GM12865 (cell line): Measurements from ENCODE around the gene DLG5.

Experiments used
- DNase-seq: peaks from one replicate; pipeline ENCODE4 v3.0.0; 2010; ENCODE audit warnings: low read depth
- H3K4me3 ChIP-seq: 2 replicates; pipeline ENCODE4 v1.5.1; 2011; ENCODE audit warnings: mild to moderate bottlenecking, low read depth, low read length, control low read depth
- TF ChIP-seq, protein P1 (sequence below): IDR thresholded peaks from 2 replicates; pipeline ENCODE4 v1.5.1; 2011; ENCODE audit warnings: low read length, control low read depth, low read depth, inconsistent platforms; ENCODE audit not compliant: insufficient read depth; ENCODE audit errors: missing control alignments

Gene DLG5

GRCh38 chr10:77837925-77838595 lies 88.5 kb downstream of the DLG5 start:
- TF ChIP-seq, protein P1, sequence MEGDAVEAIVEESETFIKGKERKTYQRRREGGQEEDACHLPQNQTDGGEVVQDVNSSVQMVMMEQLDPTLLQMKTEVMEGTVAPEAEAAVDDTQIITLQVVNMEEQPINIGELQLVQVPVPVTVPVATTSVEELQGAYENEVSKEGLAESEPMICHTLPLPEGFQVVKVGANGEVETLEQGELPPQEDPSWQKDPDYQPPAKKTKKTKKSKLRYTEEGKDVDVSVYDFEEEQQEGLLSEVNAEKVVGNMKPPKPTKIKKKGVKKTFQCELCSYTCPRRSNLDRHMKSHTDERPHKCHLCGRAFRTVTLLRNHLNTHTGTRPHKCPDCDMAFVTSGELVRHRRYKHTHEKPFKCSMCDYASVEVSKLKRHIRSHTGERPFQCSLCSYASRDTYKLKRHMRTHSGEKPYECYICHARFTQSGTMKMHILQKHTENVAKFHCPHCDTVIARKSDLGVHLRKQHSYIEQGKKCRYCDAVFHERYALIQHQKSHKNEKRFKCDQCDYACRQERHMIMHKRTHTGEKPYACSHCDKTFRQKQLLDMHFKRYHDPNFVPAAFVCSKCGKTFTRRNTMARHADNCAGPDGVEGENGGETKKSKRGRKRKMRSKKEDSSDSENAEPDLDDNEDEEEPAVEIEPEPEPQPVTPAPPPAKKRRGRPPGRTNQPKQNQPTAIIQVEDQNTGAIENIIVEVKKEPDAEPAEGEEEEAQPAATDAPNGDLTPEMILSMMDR, result no peak
- DNase-seq, result no peak
- H3K4me3 ChIP-seq, result no peak overlapping the region

DNA sequence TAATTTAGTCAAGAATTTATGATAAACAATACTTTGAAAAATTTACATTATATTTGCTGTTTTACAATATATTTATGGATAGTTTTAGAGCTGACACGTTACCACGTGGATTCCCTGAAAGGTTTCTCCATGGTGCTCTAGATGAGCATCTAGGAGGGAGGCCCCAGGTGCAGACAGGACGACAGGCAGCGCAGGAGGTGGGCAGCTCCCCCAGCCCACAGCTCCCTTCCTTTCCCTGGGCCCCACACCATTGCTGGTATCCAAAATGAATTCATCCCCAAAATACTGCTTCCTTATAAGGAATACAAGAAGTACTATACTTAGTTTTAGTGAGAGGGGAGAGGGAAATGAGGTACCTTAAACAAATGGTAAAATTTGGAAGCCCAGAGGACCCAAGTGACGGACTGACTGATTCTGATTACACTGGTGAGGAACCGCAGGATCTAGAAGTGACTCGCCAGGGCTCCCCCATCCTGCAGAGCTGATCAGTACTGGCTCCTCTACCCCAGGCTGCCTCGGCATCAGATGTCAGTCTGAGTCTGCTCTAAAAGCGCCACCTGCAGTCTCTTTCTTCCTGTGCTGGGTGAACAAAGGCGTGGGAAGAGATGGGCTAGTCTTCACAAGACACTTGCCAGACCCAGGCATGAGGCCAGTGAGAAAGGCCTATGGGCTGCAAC lies 89.2 kb downstream of the DLG5 start:
- TF ChIP-seq, protein P1, result peak; percentile 55
- H3K4me3 ChIP-seq, result no peak overlapping the region
- peak; percentile 93 for DNase-seq

GRCh38 chr10:77836299-77836820 lies 90.2 kb downstream of the DLG5 start:
- peak; percentile 87 for DNase-seq
- TF ChIP-seq, protein P1, result no peak
- H3K4me3 ChIP-seq, result peak overlapping the region; percentile 36

- no peak overlapping the region for H3K4me3 ChIP-seq
- no peak for DNase-seq
- TF ChIP-seq, protein P1, result no peak
These were observed 90.9 kb downstream of the DLG5 start for GRCh38 chr10:77835669-77836086.

DNA sequence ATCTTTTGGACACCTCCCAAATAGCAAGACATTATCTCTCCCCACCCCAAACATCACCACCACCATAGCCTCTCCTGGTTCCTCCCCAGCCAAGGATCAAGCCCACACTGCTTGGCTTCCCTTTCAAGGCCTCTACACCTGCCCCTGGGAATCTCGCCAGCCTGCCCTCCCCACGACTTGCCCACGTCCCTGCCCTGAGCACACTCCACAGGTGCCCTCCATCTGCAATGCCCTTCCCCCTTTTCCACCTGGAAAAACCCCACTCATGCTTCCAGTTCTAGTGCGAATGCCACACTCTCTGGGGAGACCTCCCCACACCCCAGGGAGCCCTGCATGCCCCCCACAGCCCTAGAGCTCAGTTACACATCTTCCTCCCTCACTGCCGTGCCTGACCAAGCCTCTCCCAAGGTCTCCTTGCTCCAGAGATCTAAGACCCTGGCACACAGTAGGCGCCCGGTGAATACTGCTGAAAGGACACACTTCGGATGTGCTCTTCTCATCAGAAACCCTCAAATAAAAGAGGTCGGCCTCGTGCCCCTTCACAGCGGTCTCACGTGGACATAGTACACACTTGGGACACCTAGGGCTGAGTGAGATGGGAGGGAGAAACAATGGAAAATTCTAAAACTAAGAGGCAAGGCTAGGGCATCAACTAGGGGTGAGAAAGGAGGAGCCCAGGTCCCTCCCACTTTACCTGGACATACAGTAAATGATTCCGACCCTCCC lies 91.4 kb downstream of the DLG5 start:
- TF ChIP-seq, protein P1, result no peak
- DNase-seq, result no peak
- H3K4me3 ChIP-seq, result no peak overlapping the region

DNA sequence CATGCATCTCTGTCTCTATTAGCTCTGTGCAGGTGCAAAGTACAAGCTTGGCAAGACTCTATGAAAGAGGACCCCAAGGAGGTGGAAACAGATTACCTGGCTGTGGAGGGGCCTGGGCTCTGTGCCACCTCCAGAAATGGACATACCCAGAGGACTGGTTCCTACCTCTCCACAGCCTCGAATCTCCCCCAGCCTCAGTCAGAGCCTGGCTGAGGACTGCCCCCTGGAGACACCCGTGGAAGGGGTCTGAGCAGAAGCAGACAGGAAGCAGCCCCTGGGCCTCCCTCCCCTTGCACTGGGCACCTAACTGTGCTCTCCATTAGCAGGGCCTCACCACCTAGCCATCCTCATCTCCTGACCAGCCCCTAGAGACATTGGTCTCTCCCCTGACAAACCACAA lies 92.0 kb downstream of the DLG5 start:
- no peak overlapping the region for H3K4me3 ChIP-seq
- TF ChIP-seq, protein P1, result no peak
- no peak for DNase-seq
